Endothelial cell of umbilical vein (primary cell): ENCODE measurements around the gene CDC34. TPM values are rescaled to one million over a fixed set of nuclear protein-coding genes. Genes with fewer than 3 reads are reported as not detected.

Experiments
- BruUV-seq: library from RNA; stranded (reverse); fragments of 400-500 nt; replicated peaks from 2 replicates; lab custom pipeline; 2021; lab: Mats Ljungman, UMichigan
- CTCF ChIA-PET: fragments of 300-600, 350-600 bp; sonication (Branson Sonifier 250); formaldehyde crosslinking; loops from one replicate; lab custom pipeline; 2021; ENCODE audit warnings: antibody characterized with exemption, inconsistent platforms; lab: Charles Lee
- POLR2A ChIA-PET: fragments of 300-600, 350-600 bp; sonication (Branson Sonifier 250); formaldehyde crosslinking; loops from one replicate; lab custom pipeline; 2021; ENCODE audit warnings: antibody characterized with exemption, inconsistent platforms; lab: Charles Lee
- DNase-seq: peaks from one replicate; pipeline ENCODE4 v3.0.0-alpha.2; 2011; ENCODE audit warnings: low read depth, low spot score
- FAIRE-seq: peaks from 2 replicates; lab custom pipeline; 2011; peaks lifted over from hg19 to GRCh38; lab: Jason Lieb, UNC
- H2AFZ ChIP-seq: 2 replicates; pipeline ENCODE4 v1.6.0; 2012; ENCODE audit warnings: low read depth, low read length, control low read depth, inconsistent platforms
- H3K27ac ChIP-seq: 2 replicates; pipeline ENCODE4 v1.5.1; 2011; ENCODE audit warnings: low read depth, mild to moderate bottlenecking, control low read depth, low read length, moderate library complexity; ENCODE audit not compliant: insufficient read depth
- H3K27me3 ChIP-seq, 2 experiments: 2 replicates each; pipeline versions ENCODE4 v1.6.0 to v1.6.1; 2011; ENCODE audit warnings: low read length in 2 of 2, mixed read lengths in 1 of 2; ENCODE audit not compliant: control insufficient read depth in 2 of 2, insufficient read depth in 2 of 2
- H3K36me3 ChIP-seq, 2 experiments: 2 replicates in 1 of 2; 3 replicates in 1 of 2; pipeline ENCODE4 v1.5.1; 2011; ENCODE audit warnings: low read length in 2 of 2, mild to moderate bottlenecking in 1 of 2, moderate library complexity in 1 of 2; ENCODE audit not compliant: control insufficient read depth in 2 of 2, insufficient read depth in 2 of 2; ENCODE audit errors: extremely low read depth in 1 of 2
- H3K4me1 ChIP-seq: 3 replicates; pipeline ENCODE4 v1.5.1; 2011; ENCODE audit warnings: mild to moderate bottlenecking, low read length; ENCODE audit not compliant: control insufficient read depth, insufficient read depth; ENCODE audit errors: extremely low read depth
- H3K4me2 ChIP-seq: 2 replicates; pipeline ENCODE4 v1.6.1; 2011; ENCODE audit warnings: low read length, control low read depth, mixed read lengths; ENCODE audit not compliant: insufficient read depth
- H3K4me3 ChIP-seq, 3 experiments: fragments of 200-600 bp in 1 of 3; sonication (generic), shearing (Covaris generic) in 1 of 3; replicated peaks in 1 of 3; 2 replicates each; pipeline ENCODE4 v1.5.1; 2011 to 2016; ENCODE audit warnings: control low read depth in 3 of 3, low read length in 3 of 3, mild to moderate bottlenecking in 2 of 3, inconsistent platforms in 1 of 3, low read depth in 1 of 3, moderate library complexity in 1 of 3; ENCODE audit not compliant: insufficient read depth in 1 of 3
- H3K79me2 ChIP-seq: 2 replicates; pipeline ENCODE4 v1.6.0; 2012; ENCODE audit warnings: low read length, inconsistent platforms; ENCODE audit not compliant: control insufficient read depth, insufficient read depth
- H3K9ac ChIP-seq: replicated peaks from 2 replicates; pipeline ENCODE3; 2011; ENCODE audit warnings: low read length, control low read depth; ENCODE audit not compliant: insufficient read depth; ENCODE audit errors: extremely low read depth
- H3K9me1 ChIP-seq: replicated peaks from 3 replicates; pipeline ENCODE4 v1.6.0; 2011; ENCODE audit warnings: mild to moderate bottlenecking, low read length; ENCODE audit not compliant: control insufficient read depth, insufficient read depth; ENCODE audit errors: extremely low read depth
- H3K9me3 ChIP-seq: replicated peaks from 2 replicates; pipeline ENCODE4 v1.5.1; 2012; ENCODE audit warnings: low read length, inconsistent platforms; ENCODE audit not compliant: control insufficient read depth, insufficient read depth
- H4K20me1 ChIP-seq: replicated peaks from 2 replicates; pipeline ENCODE3; 2011; ENCODE audit warnings: mild to moderate bottlenecking, low read length; ENCODE audit not compliant: control insufficient read depth, insufficient read depth; ENCODE audit errors: extremely low read depth
- CTCF ChIP-seq, 2 donors: IDR thresholded peaks; 1 replicate in 1 of 2; 2 replicates in 1 of 2; pipeline ENCODE4 v1.5.1; 2011; ENCODE audit warnings: low read length in 2 of 2, mild to moderate bottlenecking in 2 of 2, moderate library complexity in 2 of 2, control low read depth in 1 of 2, inconsistent platforms in 1 of 2, low read depth in 1 of 2; ENCODE audit not compliant: insufficient read depth in 1 of 2; ENCODE audit errors: extremely low read depth in 1 of 2
- EZH2 ChIP-seq: IDR thresholded peaks from 2 replicates; pipeline ENCODE4 v1.6.1; 2012; ENCODE audit warnings: borderline replicate concordance, low read depth, mild to moderate bottlenecking, moderate library complexity, low read length, inconsistent platforms; ENCODE audit not compliant: severe bottlenecking
- FOS ChIP-seq: IDR thresholded peaks from 2 replicates; pipeline ENCODE4 v1.6.1; 2011; ENCODE audit warnings: mild to moderate bottlenecking, low read length, moderate library complexity, borderline replicate concordance; ENCODE audit not compliant: insufficient read depth
- GATA2 ChIP-seq: IDR thresholded peaks from 2 replicates; pipeline ENCODE4 v1.7.0; 2011; ENCODE audit warnings: low read depth, mild to moderate bottlenecking, moderate library complexity, mixed read lengths, low read length; ENCODE audit not compliant: insufficient read length, insufficient read depth
- JUN ChIP-seq: IDR thresholded peaks from 2 replicates; pipeline ENCODE4 v1.6.1; 2011; ENCODE audit warnings: borderline replicate concordance, low read depth; ENCODE audit not compliant: insufficient read length, insufficient read depth
- MAX ChIP-seq: IDR thresholded peaks from 2 replicates; pipeline ENCODE4 v1.6.1; 2011; ENCODE audit not compliant: insufficient read depth, insufficient read length
- MYC ChIP-seq: IDR thresholded peaks from one replicate; pipeline ENCODE4 v1.6.1; 2011; ENCODE audit warnings: mild to moderate bottlenecking, low read depth, low read length
- POLR2A ChIP-seq: IDR thresholded peaks from 2 replicates; pipeline ENCODE4 v1.6.1; 2012; ENCODE audit warnings: low read depth, mild to moderate bottlenecking, control low read depth, low read length
- POLR2AphosphoS5 ChIP-seq: IDR thresholded peaks from 2 replicates; pipeline ENCODE4 v1.6.1; 2012; ENCODE audit warnings: low read depth, mild to moderate bottlenecking, control low read depth, low read length, moderate library complexity; ENCODE audit not compliant: insufficient read depth
- dilution Hi-C: fragments of 300-500 bp; cut with MboI; formaldehyde crosslinking; loops from one replicate; pipeline ENCODE4 v1.15.0; 2019; ENCODE audit warnings: low sequenced_read_pairs; ENCODE audit not compliant: extremely low pct_ligation_motif_present
- intact Hi-C: fragments of 100-400 bp; cut with micrococcal nuclease; formaldehyde crosslinking; loops from one replicate; pipeline ENCODE4 v1.10.0; 2022
- polyA plus RNA-seq, 4 experiments: library from polyadenylated mRNA; depleted of rRNA in 3 of 4; stranded (reverse) in 3 of 4; unstranded in 1 of 4; fragments of >200 nt; gene quantifications; 2 replicates each; pipeline versions ENCODE4 v1.2.1 to v1.2.3, GENCODE V29; 2011 to 2012; ENCODE audit warnings: missing spikeins in 1 of 4
- total RNA-seq: library from RNA; stranded (reverse); gene quantifications from 2 replicates; pipeline ENCODE4 v1.2.3, GENCODE V29; 2021

The CDC34 gene
- total and polyA plus RNA-seq, 2 donors (not counting 3 experiments of a cell fraction or from before 2014, with no cell fraction given): 90.4 to 92.9 TPM

GRCh38 chr19:566403-566802 is 34.8 kb downstream of the CDC34 start:
- no peaks in the 10 kb centered on the region for H3K79me2 ChIP-seq
- dilution Hi-C loops: no loop called here
- CTCF ChIA-PET: no interaction called here

More at GRCh38 chr19:566403-566802, 34.8 kb downstream of the CDC34 start:
- POLR2A ChIA-PET: no interaction called here
- Histone ChIP-seq H2AFZ (no peak overlapping the region), H3K9me1 (no peaks in the 10 kb centered on the region), H3K4me1 (peaks cover 5% of the 10 kb centered on the region), H3K4me3 (no peak overlapping the region), H3K4me2 (no peak overlapping the region), H3K27ac (no peak overlapping the region), H3K36me3 (no peaks in the 10 kb centered on the region), H3K27me3 (no peaks in the 10 kb centered on the region), H3K9ac (no peak overlapping the region), H4K20me1 (no peaks in the 10 kb centered on the region), H3K9me3 (no peaks in the 10 kb centered on the region)
- FAIRE-seq (no peak), DNase-seq (no peak)
- no TSS peak for BruUV-seq
- intact Hi-C loops: no loop called here
- TF ChIP-seq EZH2: no peak
- TF ChIP-seq CTCF (IDR thresholded peaks at IDR 0.05; ENCODE audit: extremely low read depth in 1 of 2, insufficient read depth in 1 of 2, low read depth in 1 of 2, low read length in 2 of 2): no peak
- TF ChIP-seq MAX: no peak
- no peak for TF ChIP-seq GATA2
- TF ChIP-seq POLR2A: no peak
- no peak for TF ChIP-seq MYC
- TF ChIP-seq JUN: no peak
- no peak for TF ChIP-seq POLR2AphosphoS5
- no peak for TF ChIP-seq FOS
